ENCODE results near the gene NDUFS6.
A peak's percentile ranks its signal among the peaks of the same experiment; 100 is the strongest.

The NDUFS6 gene

GRCh38 chr5:1783216-1783554, 18.0 kb upstream of the NDUFS6 start:
- peak; percentile 98 for DNase-seq (ENCODE audit: low spot score)

- DNase-seq (ENCODE audit: low spot score) = no peak
Observed at GRCh38 chr5:1784197-1785050, 16.8 kb upstream of the NDUFS6 start.

GRCh38 chr5:1785062-1785461, 16.1 kb upstream of the NDUFS6 start:
- DNase-seq (ENCODE audit: low spot score) = no peak

- no peak for DNase-seq (ENCODE audit: low spot score)
Observed at GRCh38 chr5:1785984-1786383, 15.2 kb upstream of the NDUFS6 start.

- no peak for DNase-seq (ENCODE audit: low spot score)
Observed at GRCh38 chr5:1786621-1787471, 14.4 kb upstream of the NDUFS6 start.

GRCh38 chr5:1787472-1788047, 13.6 kb upstream of the NDUFS6 start:
- no peak for DNase-seq (ENCODE audit: low spot score)

GRCh38 chr5:1788200-1788599, 13.0 kb upstream of the NDUFS6 start:
- DNase-seq (ENCODE audit: low spot score) = no peak

- no peak for DNase-seq (ENCODE audit: low spot score)
Observed at GRCh38 chr5:1788828-1789227, 12.4 kb upstream of the NDUFS6 start.

- peak; percentile 39 for DNase-seq (ENCODE audit: low spot score)
Observed at GRCh38 chr5:1789438-1789833, 11.8 kb upstream of the NDUFS6 start.

- no peak for DNase-seq (ENCODE audit: low spot score)
Observed at GRCh38 chr5:1789834-1790471, 11.3 kb upstream of the NDUFS6 start.

GRCh38 chr5:1791176-1791575, 10.0 kb upstream of the NDUFS6 start:
- DNase-seq (ENCODE audit: low spot score) = no peak

- DNase-seq (ENCODE audit: low spot score) = peak; percentile 87
Observed at GRCh38 chr5:1792842-1793266, 8.4 kb upstream of the NDUFS6 start.

- DNase-seq (ENCODE audit: low spot score) = no peak
Observed at GRCh38 chr5:1793301-1793740, 7.9 kb upstream of the NDUFS6 start.

- peak; percentile 65 for DNase-seq (ENCODE audit: low spot score)
Observed at GRCh38 chr5:1793966-1794900, 7.0 kb upstream of the NDUFS6 start.

GRCh38 chr5:1794901-1795290, 6.3 kb upstream of the NDUFS6 start:
- no peak for DNase-seq (ENCODE audit: low spot score)

- no peak for DNase-seq (ENCODE audit: low spot score)
Observed at GRCh38 chr5:1795506-1795905, 5.7 kb upstream of the NDUFS6 start.

GRCh38 chr5:1795931-1796330, 5.3 kb upstream of the NDUFS6 start:
- no peak for DNase-seq (ENCODE audit: low spot score)

- DNase-seq (ENCODE audit: low spot score) = no peak
Observed at GRCh38 chr5:1796371-1797102, 4.7 kb upstream of the NDUFS6 start.

- DNase-seq (ENCODE audit: low spot score) = no peak
Observed at GRCh38 chr5:1797103-1797800, 4.0 kb upstream of the NDUFS6 start.

GRCh38 chr5:1797855-1798254, 3.4 kb upstream of the NDUFS6 start:
- DNase-seq (ENCODE audit: low spot score) = no peak

All from SW480 (cell line).